ENCODE measurements around the gene NENF. TPM values are rescaled to one million over a fixed set of nuclear protein-coding genes. Genes with fewer than 3 reads are reported as not detected.

NENF gene
- total and polyA plus RNA-seq, 4 donors, result 6.6 to 44.3 (median 16.0) TPM

DNA sequence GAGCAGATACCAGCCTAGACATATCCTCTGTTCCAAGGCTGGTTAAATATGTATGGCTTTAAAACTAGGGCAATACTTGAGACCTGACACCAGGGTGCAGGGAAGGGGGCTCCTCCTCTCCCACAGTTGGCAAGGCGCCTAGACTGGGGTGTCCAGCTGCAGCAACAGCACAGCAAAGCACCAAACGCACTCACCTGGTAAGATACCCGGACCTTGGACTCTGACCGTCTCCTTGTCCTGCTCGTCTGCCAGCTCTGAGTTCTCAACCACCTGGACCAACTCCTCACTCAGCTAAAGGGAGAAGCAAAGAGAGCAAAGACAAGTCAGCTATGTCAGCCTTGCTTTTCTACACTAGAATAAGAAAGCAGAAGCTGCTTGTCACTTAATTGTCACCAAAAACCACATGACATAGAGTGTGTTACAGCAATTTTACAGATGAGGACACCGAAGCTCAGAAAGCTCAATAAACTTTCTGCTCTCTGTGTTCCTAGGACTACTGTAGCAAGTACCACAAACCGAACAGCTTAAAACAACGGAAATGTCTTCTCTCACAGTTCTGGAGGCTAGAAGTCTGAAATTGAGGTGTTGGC is 22.4 kb upstream of the NENF start:
- DNase-seq (ENCODE audit: low spot score), result no peak
- H3K9me3 ChIP-seq (ENCODE audit: control insufficient read depth in 4 of 4, low read length in 3 of 4), result no peaks in the 10 kb centered on the region
- H3K4me3 ChIP-seq (ENCODE audit: low read depth in 1 of 3, low read length in 3 of 3), result no peak overlapping the region
- 64% methylated on average over 8 of the region's 8 CpGs for WGBS
- no peak overlapping the region for H3K9ac ChIP-seq (ENCODE audit: low read depth in 1 of 2, low read length in 2 of 2)
- no peak overlapping the region for H3K27ac ChIP-seq (ENCODE audit: low read depth in 1 of 2, low read length in 2 of 2)
- H3K27me3 ChIP-seq (ENCODE audit: control insufficient read depth in 4 of 4, insufficient read depth in 4 of 4, low read length in 3 of 4), result no peaks in the 10 kb centered on the region
- peaks cover 0 to 19% (median 7%) of the 10 kb centered on the region in 4 donors for H3K4me1 ChIP-seq (ENCODE audit: control insufficient read depth in 4 of 4, insufficient read depth in 4 of 4, low read length in 3 of 4)
- TF ChIP-seq HNF4A (conservative IDR thresholded peaks at IDR 0.05) (peak; percentile 27 to 61), TAF1 (conservative IDR thresholded peaks at IDR 0.05) (no peak), FOXA2 (IDR thresholded peaks at IDR 0.05) (no peak)
- H3K36me3 ChIP-seq (ENCODE audit: control insufficient read depth in 4 of 4, insufficient read depth in 3 of 4, low read depth in 1 of 4, low read length in 3 of 4), result peaks cover 0 to 4% (median 0%) of the 10 kb centered on the region in 4 donors

DNA sequence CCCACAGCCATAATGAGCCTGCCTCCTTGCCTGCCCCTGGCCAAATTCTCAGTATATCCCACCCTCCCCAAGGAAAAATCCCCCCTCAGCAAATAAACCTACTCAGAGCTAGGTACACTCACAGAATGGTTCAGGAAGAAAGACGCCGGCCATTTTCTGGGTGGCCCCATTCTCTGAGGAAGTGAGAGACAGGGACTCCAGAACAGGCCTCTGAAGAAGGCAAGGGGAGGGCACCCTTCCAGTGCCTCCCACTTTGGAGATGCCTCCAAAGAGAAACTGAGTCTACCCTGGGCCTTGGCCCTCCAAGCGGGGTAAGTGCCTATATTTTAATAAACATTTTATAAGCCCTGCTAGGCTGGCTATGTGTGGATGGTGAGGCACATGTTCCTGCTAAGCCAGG is 20.3 kb upstream of the NENF start:
- peaks cover 0 to 19% (median 7%) of the 10 kb centered on the region in 4 donors for H3K4me1 ChIP-seq (ENCODE audit: control insufficient read depth in 4 of 4, insufficient read depth in 4 of 4, low read length in 3 of 4)
- no peak overlapping the region for H3K4me3 ChIP-seq (ENCODE audit: low read depth in 1 of 3, low read length in 3 of 3)
- DNase-seq (ENCODE audit: low spot score), result no peak
- TF ChIP-seq SP1 (IDR thresholded peaks at IDR 0.05) (no peak), JUND (IDR thresholded peaks at IDR 0.05) (no peak), REST (IDR thresholded peaks at IDR 0.05) (no peak), FOXA2 (IDR thresholded peaks at IDR 0.05) (no peak), GABPA (IDR thresholded peaks at IDR 0.05 in 1 of 2, conservative IDR thresholded peaks at IDR 0.05 in 1 of 2) (no peak), NR2F2 (IDR thresholded peaks at IDR 0.05) (no peak), YY1 (IDR thresholded peaks at IDR 0.05) (no peak), TAF1 (conservative IDR thresholded peaks at IDR 0.05) (no peak), ATF3 (IDR thresholded peaks at IDR 0.05) (no peak), RXRA (IDR thresholded peaks at IDR 0.05) (no peak), EGR1 (IDR thresholded peaks at IDR 0.05; ENCODE audit: low read depth in 2 of 2) (no peak)
- TF ChIP-seq, protein P1, sequence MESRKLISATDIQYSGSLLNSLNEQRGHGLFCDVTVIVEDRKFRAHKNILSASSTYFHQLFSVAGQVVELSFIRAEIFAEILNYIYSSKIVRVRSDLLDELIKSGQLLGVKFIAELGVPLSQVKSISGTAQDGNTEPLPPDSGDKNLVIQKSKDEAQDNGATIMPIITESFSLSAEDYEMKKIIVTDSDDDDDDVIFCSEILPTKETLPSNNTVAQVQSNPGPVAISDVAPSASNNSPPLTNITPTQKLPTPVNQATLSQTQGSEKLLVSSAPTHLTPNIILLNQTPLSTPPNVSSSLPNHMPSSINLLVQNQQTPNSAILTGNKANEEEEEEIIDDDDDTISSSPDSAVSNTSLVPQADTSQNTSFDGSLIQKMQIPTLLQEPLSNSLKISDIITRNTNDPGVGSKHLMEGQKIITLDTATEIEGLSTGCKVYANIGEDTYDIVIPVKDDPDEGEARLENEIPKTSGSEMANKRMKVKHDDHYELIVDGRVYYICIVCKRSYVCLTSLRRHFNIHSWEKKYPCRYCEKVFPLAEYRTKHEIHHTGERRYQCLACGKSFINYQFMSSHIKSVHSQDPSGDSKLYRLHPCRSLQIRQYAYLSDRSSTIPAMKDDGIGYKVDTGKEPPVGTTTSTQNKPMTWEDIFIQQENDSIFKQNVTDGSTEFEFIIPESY (IDR thresholded peaks at IDR 0.05), result no peak
- peaks cover 0 to 4% (median 0%) of the 10 kb centered on the region in 4 donors for H3K36me3 ChIP-seq (ENCODE audit: control insufficient read depth in 4 of 4, insufficient read depth in 3 of 4, low read depth in 1 of 4, low read length in 3 of 4)
- H3K27me3 ChIP-seq (ENCODE audit: control insufficient read depth in 4 of 4, insufficient read depth in 4 of 4, low read length in 3 of 4), result no peaks in the 10 kb centered on the region
- H3K27ac ChIP-seq (ENCODE audit: low read depth in 1 of 2, low read length in 2 of 2), result no peak overlapping the region
- H3K9ac ChIP-seq (ENCODE audit: low read depth in 1 of 2, low read length in 2 of 2), result no peak overlapping the region
- H3K9me3 ChIP-seq (ENCODE audit: control insufficient read depth in 4 of 4, low read length in 3 of 4), result no peaks in the 10 kb centered on the region
- WGBS, result 89% methylated on average over 3 of the region's 3 CpGs
